HG03442 (cell line): Measurements from ENCODE around the gene PACSIN3.

Experiments used
- ATAC-seq: cut with Tn5 transposase; IDR thresholded peaks from one replicate; pipeline ENCODE4 v1.9.1; 2021; ENCODE audit warnings: mild to moderate bottlenecking, moderate library complexity; ENCODE audit not compliant: unreplicated experiment

PACSIN3 gene

GRCh38 chr11:47154616-47155570 lies 31.3 kb downstream of the PACSIN3 start:
- ATAC-seq, result no peak

- ATAC-seq, result no peak
These were observed 33.0 kb downstream of the PACSIN3 start for GRCh38 chr11:47152953-47153950.

GRCh38 chr11:47152126-47152952 lies 33.9 kb downstream of the PACSIN3 start:
- ATAC-seq, result no peak

GRCh38 chr11:47149782-47150181 lies 36.5 kb downstream of the PACSIN3 start:
- ATAC-seq, result no peak

- ATAC-seq, result no peak
These were observed 37.2 kb downstream of the PACSIN3 start for GRCh38 chr11:47148903-47149531.

- ATAC-seq, result no peak
These were observed 38.0 kb downstream of the PACSIN3 start for GRCh38 chr11:47148270-47148669.

GRCh38 chr11:47147681-47148080 lies 38.6 kb downstream of the PACSIN3 start:
- no peak for ATAC-seq

GRCh38 chr11:47147250-47147649 lies 39.0 kb downstream of the PACSIN3 start:
- no peak for ATAC-seq

- ATAC-seq, result no peak
These were observed 41.7 kb downstream of the PACSIN3 start for GRCh38 chr11:47144541-47144940.

- no peak for ATAC-seq
These were observed 42.9 kb downstream of the PACSIN3 start for GRCh38 chr11:47143322-47143721.

GRCh38 chr11:47139878-47140277 lies 46.4 kb downstream of the PACSIN3 start:
- no peak for ATAC-seq

GRCh38 chr11:47137476-47137875 lies 48.8 kb downstream of the PACSIN3 start:
- ATAC-seq, result no peak

GRCh38 chr11:47136921-47137320 lies 49.3 kb downstream of the PACSIN3 start:
- ATAC-seq, result no peak

- ATAC-seq, result no peak
These were observed 49.9 kb downstream of the PACSIN3 start for GRCh38 chr11:47136327-47136726.

GRCh38 chr11:47132981-47133380 lies 53.3 kb downstream of the PACSIN3 start:
- no peak for ATAC-seq

GRCh38 chr11:47132490-47132889 lies 53.7 kb downstream of the PACSIN3 start:
- no peak for ATAC-seq

GRCh38 chr11:47131136-47131535 lies 55.1 kb downstream of the PACSIN3 start:
- peak; percentile 46 for ATAC-seq

- no peak for ATAC-seq
These were observed 55.7 kb downstream of the PACSIN3 start for GRCh38 chr11:47130543-47130942.
